ENCODE measurements around the gene HAND2.

Gene HAND2

DNA sequence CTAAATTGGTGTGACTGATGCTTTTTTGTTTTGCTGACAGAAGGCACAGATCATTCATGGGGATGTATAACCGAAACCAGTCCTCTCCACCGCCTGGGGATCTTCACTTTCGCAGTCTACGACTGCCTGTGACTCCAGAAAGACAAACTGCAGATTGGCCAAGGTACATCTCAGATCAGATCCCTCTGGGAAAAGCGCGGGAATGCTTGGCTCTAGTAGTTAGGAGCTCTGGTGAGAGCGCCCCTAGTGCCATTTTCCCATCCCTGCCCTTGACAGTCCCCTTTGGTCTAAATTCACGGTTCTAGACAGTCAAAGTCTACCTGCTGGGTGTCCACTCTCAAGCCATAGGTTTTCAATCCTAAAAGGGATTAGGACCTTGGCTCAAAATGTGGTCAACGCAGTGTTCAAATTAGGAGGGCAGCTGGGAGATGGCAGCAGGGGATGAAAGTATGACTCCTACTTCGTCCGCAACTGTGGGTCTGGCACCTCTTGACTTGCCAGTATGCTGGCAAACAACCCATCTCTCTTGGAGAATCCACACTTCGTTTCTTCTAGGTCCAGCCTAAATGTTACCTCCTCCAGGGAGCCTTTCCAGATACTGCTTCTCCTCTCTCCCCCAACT lies 6.9 kb upstream of the HAND2 start:
- no peak for DNase-seq (ENCODE audit: low spot score)

DNA sequence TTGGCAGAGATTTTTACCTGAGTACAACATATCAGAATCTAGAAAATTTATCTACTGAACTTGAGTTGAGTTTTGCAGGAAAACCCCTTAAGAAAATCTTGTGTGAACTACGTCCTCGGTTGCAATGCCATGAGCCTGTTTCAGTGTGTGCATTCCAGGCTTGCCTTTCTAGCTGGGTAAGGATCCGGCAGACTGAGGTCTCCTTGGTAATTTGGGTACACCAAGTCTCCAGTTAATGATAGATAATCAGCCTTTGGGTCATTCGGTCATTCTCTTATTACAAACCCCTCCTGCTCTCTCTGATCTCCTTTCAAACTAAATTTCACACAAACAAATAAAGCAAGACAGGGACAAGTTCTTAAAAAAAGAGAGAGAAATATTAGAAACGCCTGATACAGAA lies 5.9 kb upstream of the HAND2 start:
- no peak for DNase-seq (ENCODE audit: low spot score)

DNA sequence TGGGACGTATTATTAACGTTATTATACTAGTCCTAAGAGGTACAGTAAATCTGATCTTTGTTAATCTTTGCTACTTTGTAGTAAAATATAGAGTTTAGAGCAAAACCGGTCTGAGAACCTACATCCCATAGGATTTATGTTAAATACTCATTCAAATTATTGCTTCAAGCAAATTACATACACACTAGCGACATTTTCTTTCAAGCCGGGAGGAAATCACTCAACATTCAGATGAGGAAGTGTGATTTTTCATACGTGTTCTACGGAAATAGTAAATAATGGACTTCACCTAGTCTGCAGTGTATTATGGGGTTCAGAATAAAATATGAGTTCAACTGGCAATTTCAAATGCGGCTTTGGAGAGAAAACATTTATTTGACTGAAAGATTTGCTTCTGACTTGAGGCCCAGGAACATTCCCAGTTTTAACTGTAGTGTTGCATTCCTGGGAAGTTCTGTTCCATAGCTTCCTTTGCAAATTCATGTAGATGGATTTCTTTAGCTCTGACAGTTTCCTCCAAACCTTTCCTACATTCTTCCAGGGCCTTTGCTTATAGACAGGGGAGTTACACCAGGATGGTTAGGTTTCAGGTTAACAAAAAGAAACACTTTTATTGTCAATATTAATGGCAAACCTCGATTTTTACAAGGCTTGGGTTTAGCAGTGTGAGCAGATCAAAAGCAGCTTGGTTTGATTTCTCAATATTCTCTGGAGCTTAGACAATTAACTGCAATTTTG lies 5.3 kb upstream of the HAND2 start:
- no peak for DNase-seq (ENCODE audit: low spot score)

DNA sequence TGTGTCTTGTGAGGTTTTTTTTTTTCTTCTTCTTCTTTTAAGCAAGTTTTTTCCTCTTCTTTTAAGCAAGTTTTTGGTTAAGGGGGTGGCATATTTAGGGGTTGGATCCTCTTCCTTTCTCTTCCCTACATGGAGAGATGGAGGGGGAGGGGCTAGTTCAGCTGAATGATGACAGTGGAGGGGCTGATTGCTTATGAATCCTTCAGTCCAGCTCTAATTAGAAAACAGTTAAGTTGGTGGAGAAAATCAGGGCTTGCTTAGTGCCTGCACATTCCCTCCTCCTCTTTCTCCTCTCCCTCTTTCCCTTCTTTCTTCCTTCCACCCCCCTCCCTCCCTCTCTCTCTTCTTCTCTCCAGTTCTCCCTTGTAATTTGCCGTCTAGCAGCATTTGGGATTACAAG lies 4.4 kb upstream of the HAND2 start:
- DNase-seq (ENCODE audit: low spot score): no peak

DNA sequence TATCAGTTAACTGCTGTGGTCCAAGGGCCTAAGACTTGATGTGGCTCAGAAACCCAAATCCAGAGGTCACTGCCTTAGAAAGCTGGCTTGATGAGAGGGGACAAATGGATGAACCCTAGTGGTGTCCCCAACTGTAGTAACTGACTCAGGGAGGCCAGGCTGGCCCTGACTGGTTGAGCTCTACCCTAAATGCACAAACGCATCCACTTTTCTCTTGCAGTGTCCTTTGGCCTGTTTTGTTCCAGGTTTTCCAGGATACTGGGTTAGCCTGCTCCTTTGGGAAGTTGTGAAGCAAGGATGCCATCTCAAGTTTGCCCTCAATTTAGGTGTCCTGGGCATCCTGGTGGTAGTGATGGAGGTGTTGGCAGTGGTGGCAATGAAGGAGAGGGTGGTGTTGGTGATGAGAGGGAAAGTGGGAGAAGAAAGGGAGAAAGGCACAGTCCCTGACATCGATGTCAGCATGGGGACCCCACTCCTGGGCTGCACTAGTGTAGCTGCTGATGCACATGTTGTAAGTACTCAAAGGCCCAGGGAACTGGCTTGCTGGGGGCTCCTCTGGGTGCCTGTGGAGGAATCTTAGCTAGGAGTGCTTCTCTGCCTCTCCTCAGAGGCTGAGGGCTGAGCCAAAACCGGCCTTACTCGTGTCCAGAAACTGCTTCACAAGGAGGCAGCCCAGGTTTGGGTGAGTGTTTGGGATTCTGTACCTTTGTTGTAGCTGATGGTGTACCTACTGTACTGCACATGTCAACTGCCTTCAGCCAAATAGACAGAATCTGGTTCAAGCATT lies 2.9 kb upstream of the HAND2 start:
- DNase-seq (ENCODE audit: low spot score): no peak

- no peak for DNase-seq (ENCODE audit: low spot score)
Observed at GRCh38 chr4:173531086-173531965, 1.3 kb upstream of the HAND2 start.

GRCh38 chr4:173530326-173531085 lies 477 bp upstream of the HAND2 start:
- DNase-seq (ENCODE audit: low spot score): no peak

GRCh38 chr4:173528378-173529321 lies 1.4 kb downstream of the HAND2 start:
- peak; percentile 61 for DNase-seq (ENCODE audit: low spot score)

- DNase-seq (ENCODE audit: low spot score): peak; percentile 67
Observed at GRCh38 chr4:173527103-173527891, 2.7 kb downstream of the HAND2 start.

DNA sequence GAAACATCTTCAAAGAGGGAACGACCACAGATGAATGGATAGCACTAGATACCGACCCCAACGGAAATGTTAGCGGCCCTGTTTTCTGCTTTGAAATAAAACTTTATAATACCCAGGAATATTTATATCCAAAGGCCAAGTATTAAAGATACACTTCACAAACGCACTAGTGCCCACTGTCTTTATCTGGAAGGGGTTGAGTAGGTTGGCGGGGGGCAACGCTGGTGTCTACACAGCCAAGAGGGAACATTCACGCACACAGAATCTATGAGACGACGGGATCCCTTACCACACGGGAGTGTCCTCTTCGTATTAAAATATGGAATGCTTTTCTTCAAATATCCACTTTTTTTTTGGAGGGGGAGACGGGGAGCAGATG lies 3.3 kb downstream of the HAND2 start:
- no peak for DNase-seq (ENCODE audit: low spot score)

DNA sequence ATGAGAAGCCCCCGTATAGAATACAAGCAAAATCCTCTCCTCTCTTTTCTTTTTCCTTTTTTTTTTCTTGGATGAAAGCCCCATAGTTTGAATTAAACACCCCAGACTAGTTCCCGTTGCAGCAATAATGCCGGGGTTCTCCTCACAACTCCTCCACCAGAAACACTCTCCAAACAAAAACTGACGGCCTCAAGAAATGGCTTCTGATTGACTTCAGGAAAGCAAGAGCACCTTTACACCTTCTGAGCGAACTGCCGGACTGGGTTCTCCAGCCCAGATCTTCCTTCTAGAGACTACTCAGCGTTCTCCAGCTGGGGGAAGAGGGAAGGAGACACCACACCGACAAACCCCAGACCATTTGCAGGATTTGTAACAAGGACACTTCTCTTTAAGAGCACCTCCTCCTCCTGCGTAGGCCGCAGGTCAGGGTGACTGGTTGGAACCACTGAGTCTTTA lies 4.0 kb downstream of the HAND2 start:
- no peak for DNase-seq (ENCODE audit: low spot score)

GRCh38 chr4:173525118-173526011 lies 4.7 kb downstream of the HAND2 start:
- no peak for DNase-seq (ENCODE audit: low spot score)

- no peak for DNase-seq (ENCODE audit: low spot score)
Observed at GRCh38 chr4:173524218-173525117, 5.6 kb downstream of the HAND2 start.

DNA sequence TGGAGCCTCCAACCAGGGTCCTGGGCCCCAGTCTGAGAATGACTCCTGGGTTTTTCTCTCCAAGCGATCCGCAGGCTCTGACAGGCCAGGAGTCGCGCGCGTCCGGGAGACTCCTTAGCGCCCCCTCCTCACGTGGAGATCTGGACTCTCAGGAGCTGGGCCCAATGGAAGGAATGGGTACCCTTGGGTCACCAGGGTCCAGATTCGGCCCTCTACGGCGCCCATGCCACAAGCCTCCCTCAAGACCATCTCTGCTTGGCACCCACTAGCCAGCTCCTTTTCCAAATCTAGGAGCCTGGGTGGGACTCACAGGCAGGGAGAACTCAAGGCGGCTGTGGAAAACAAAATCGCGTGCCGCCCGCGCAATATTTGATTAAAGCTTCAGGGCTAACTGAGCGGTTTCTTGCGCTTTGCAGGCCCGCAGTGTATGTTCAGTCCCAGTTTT lies 7.1 kb downstream of the HAND2 start:
- no peak for DNase-seq (ENCODE audit: low spot score)

DNA sequence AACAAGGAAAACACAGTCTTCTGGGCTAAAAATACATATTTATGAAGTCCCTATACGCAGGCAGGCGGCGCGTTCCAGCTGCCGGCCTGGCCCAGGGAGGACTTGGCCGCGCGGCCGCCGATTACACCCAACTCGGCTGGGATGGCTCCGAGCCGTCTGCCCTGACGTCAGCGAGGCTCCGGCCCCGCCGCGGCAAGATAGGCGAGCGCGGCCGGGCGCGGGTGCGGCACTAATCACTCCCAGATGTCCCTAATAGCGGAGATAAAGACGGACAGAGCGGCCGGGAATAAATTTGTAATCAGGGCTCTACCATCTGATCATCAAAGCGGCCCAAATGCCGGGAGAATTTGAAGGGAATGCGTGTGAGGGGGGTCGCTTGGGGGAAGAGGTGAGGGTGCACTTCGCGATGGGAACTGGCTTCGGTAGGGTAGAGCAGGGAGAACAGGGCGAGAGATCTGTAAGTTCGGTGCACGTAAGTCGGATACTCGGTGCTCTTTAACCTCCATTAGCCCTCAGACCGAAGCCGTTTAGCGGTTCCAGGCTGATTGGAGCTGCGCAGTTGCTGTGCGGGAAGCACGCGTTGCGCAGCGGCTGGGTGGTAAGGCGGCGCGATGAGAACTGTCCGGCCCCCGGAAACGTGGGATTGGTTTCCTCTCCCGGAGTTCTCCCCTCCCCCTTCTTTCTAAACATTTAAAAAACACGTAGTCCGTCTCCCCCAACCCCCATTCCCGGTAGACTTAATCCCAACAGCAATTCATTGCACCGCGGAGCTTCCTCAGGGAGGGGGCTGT lies 7.7 kb downstream of the HAND2 start:
- peak; percentile 96 for DNase-seq (ENCODE audit: low spot score)

- peak; percentile 52 for DNase-seq (ENCODE audit: low spot score)
Observed at GRCh38 chr4:173521467-173522159, 8.4 kb downstream of the HAND2 start.
